ENCODE data around the gene CCDC50.

DNA sequence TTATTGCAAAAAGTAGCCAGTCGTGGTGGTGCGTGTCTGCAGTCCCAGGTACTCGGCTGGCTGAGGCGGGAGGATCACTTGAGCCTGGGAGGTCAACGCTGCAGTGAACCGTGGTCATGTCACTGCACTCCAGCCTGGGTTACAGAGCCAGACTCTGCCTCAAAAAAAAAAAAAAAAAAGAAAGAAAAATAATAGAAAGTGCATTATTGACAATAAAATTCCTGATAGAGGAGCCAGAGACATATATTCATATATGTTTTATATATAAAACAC is 88.2 kb downstream of the CCDC50 start:
- TF ChIP-seq, protein P1, sequence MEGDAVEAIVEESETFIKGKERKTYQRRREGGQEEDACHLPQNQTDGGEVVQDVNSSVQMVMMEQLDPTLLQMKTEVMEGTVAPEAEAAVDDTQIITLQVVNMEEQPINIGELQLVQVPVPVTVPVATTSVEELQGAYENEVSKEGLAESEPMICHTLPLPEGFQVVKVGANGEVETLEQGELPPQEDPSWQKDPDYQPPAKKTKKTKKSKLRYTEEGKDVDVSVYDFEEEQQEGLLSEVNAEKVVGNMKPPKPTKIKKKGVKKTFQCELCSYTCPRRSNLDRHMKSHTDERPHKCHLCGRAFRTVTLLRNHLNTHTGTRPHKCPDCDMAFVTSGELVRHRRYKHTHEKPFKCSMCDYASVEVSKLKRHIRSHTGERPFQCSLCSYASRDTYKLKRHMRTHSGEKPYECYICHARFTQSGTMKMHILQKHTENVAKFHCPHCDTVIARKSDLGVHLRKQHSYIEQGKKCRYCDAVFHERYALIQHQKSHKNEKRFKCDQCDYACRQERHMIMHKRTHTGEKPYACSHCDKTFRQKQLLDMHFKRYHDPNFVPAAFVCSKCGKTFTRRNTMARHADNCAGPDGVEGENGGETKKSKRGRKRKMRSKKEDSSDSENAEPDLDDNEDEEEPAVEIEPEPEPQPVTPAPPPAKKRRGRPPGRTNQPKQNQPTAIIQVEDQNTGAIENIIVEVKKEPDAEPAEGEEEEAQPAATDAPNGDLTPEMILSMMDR (IDR thresholded peaks at IDR 0.05): no peak
- no peak for TF ChIP-seq POLR2A (IDR thresholded peaks at IDR 0.05)
